SU-DHL-6 (cell line): Measurements from ENCODE around the gene HSPA8.
A peak's percentile ranks its signal among the peaks of the same experiment; 100 is the strongest.
"Not testable (repeated sequence)": the region's sequence is repeated elsewhere in the genome, so short reads cannot be mapped to it uniquely, and the experiment has no call there.

Source experiments
- H2AFZ ChIP-seq: fragments of 200-600 bp; sonication (generic); 2 replicates; pipeline ENCODE4 v1.6.1; 2014; ENCODE audit warnings: low read depth, mild to moderate bottlenecking, moderate library complexity, mixed read lengths, antibody characterized with exemption, low read length; ENCODE audit not compliant: severe bottlenecking
- H3F3A ChIP-seq: fragments of 200-600 bp; shearing (Covaris generic); 2 replicates; pipeline ENCODE4 v1.6.0; 2016; ENCODE audit warnings: antibody characterized with exemption, mild to moderate bottlenecking; ENCODE audit not compliant: insufficient read depth
- H3K27ac ChIP-seq: fragments of 200-600 bp; sonication (generic); 2 replicates; pipeline ENCODE4 v1.5.1; 2016; ENCODE audit warnings: low read depth, mild to moderate bottlenecking, low read length, moderate library complexity, mixed read lengths
- H3K27me3 ChIP-seq: fragments of 200-600 bp; sonication (generic), shearing (Covaris generic); 2 replicates; pipeline ENCODE4 v1.6.0; 2014; ENCODE audit warnings: mild to moderate bottlenecking, low read length
- H3K36me3 ChIP-seq: fragments of 200-600 bp; sonication (generic); 2 replicates; pipeline ENCODE4 v1.6.1; 2014; ENCODE audit warnings: mild to moderate bottlenecking, low read length, mixed read lengths
- H3K4me2 ChIP-seq: fragments of 300-600, 200-600 bp; shearing (Covaris generic), sonication (generic); 2 replicates; pipeline ENCODE4 v1.6.0; 2014; ENCODE audit warnings: low read length, low read depth, mild to moderate bottlenecking; ENCODE audit not compliant: poor library complexity, severe bottlenecking
- H3K4me3 ChIP-seq: fragments of 200-600 bp; sonication (generic); 2 replicates; pipeline ENCODE4 v1.5.1; 2014; ENCODE audit warnings: antibody characterized with exemption, low read length, mild to moderate bottlenecking, mixed read lengths; ENCODE audit not compliant: insufficient read depth, poor library complexity, severe bottlenecking
- H3K79me2 ChIP-seq: fragments of 200-600 bp; sonication (generic); 2 replicates; pipeline ENCODE4 v1.6.1; 2014; ENCODE audit warnings: mild to moderate bottlenecking, low read length, moderate library complexity; ENCODE audit not compliant: insufficient read depth
- H3K9ac ChIP-seq: fragments of 200-600 bp; sonication (generic); 2 replicates; pipeline ENCODE4 v1.7.0; 2014; ENCODE audit warnings: mild to moderate bottlenecking, low read length
- H3K9me2 ChIP-seq: fragments of 200-600 bp; sonication (generic); replicated peaks from 2 replicates; pipeline ENCODE4 v1.6.1; 2014; ENCODE audit warnings: low read length; ENCODE audit not compliant: insufficient read depth
- H3K9me3 ChIP-seq: fragments of 200-600 bp; sonication (generic); 2 replicates; pipeline ENCODE4 v1.6.1; 2014; ENCODE audit warnings: low read length, mixed read lengths; ENCODE audit not compliant: insufficient read depth
- H4K20me1 ChIP-seq: fragments of 200-600 bp; sonication (generic); 2 replicates; pipeline ENCODE4 v1.6.1; 2014; ENCODE audit warnings: low read depth, mild to moderate bottlenecking, antibody characterized with exemption, low read length, moderate library complexity, mixed read lengths
- EZH2phosphoT487 ChIP-seq: fragments of 200-600 bp; sonication (generic), shearing (Covaris generic); conservative IDR thresholded peaks from 2 replicates; pipeline ENCODE4 v1.6.1; 2018; ENCODE audit warnings: mild to moderate bottlenecking, antibody characterized with exemption, low read length, moderate library complexity, mixed read lengths
- TF ChIP-seq, protein P1 (sequence below): fragments of 200-600 bp; sonication (generic); IDR thresholded peaks from one replicate; pipeline ENCODE4 v1.5.1; 2017; ENCODE audit warnings: antibody characterized with exemption, mild to moderate bottlenecking, low read length, moderate library complexity; ENCODE audit not compliant: insufficient read depth, poor library complexity, severe bottlenecking

HSPA8 gene

DNA sequence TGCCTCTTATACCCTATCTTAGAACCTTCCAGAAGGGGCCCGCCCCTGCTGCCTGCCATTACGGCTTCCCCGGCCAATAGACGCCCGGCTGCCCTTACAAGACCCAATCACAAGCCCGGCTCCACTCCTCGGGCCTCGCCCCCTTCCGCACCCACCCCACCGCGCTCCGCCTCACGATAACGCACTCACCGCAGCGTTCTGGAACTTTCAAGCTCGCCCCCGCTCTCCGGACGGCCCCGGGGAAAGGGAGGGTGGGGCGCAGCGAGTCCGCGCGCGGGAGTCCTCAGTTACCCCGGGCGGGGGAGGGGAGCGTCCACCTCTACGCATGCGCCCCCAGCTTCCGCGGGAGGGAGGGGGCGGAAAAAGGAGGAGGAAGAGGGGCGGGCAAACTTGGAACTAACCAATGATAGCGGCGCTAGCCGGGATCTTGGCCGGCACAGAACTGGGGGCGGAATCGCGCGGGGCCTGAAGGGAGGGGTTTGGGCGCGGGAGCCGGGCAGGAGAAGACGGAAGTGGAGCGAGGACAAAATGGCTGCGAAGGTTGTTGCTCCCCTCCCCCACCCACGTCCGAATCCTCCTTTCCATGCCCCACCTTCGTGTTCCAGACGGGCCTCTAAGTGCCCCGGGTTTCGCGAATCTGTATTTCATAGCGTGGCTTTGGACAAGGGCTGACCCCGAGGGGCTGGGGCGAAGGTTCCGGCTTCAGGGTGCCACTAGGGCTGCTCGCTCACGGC, 389 bp upstream of the HSPA8 start:
- peaks cover 43% of the 10 kb centered on the region for H3K36me3 ChIP-seq
- H3K27ac ChIP-seq = peak overlapping the region; percentile 95
- peaks cover 57% of the 10 kb centered on the region for H3F3A ChIP-seq
- peak overlapping the region; percentile 85 for H3K4me3 ChIP-seq
- no peaks in the 10 kb centered on the region for H3K9me2 ChIP-seq
- H2AFZ ChIP-seq = no peak overlapping the region
- H3K4me2 ChIP-seq = peak overlapping the region; percentile 85
- H3K9ac ChIP-seq = peak overlapping the region; percentile 97
- H3K9me3 ChIP-seq = no peaks in the 10 kb centered on the region
- H4K20me1 ChIP-seq = peaks cover 35% of the 10 kb centered on the region
- TF ChIP-seq, protein P1, sequence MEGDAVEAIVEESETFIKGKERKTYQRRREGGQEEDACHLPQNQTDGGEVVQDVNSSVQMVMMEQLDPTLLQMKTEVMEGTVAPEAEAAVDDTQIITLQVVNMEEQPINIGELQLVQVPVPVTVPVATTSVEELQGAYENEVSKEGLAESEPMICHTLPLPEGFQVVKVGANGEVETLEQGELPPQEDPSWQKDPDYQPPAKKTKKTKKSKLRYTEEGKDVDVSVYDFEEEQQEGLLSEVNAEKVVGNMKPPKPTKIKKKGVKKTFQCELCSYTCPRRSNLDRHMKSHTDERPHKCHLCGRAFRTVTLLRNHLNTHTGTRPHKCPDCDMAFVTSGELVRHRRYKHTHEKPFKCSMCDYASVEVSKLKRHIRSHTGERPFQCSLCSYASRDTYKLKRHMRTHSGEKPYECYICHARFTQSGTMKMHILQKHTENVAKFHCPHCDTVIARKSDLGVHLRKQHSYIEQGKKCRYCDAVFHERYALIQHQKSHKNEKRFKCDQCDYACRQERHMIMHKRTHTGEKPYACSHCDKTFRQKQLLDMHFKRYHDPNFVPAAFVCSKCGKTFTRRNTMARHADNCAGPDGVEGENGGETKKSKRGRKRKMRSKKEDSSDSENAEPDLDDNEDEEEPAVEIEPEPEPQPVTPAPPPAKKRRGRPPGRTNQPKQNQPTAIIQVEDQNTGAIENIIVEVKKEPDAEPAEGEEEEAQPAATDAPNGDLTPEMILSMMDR = no peak
- no peak for TF ChIP-seq EZH2phosphoT487
- H3K79me2 ChIP-seq = peaks cover 40% of the 10 kb centered on the region
- no peaks in the 10 kb centered on the region for H3K27me3 ChIP-seq

DNA sequence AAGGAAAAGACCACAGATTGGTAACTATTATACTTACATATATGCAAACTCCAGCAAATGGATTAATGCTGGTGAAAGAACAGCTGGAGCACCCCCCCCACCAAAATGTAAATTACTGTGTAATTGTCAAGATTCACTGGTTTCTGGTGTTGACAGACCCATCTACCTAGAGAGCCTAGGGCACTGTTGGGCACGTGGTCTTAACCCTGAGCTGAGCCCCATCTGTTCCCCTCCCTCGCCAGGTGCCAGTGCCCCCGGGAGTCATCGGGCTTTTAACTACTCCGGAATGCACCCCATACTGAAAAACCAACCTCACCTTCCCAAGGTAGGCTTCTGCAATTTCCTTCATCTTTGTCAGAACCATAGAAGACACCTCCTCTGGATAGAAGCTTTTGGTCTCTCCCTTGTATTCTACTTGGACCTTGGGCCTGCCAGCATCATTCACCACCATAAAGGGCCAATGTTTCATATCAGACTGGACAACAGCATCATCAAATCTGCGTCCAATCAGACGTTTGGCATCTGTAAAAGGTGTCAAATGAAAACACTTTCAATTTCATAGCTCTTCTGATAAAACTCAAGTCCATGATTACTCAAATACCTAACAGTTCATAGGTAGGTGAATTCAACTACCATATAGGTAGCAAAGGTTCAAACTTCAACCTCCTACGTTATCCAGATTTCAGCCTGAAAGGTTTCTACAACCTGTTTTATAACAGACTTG, 1.5 kb downstream of the HSPA8 start:
- H4K20me1 ChIP-seq = peaks cover 46% of the 10 kb centered on the region
- no peaks in the 10 kb centered on the region for H3K9me3 ChIP-seq
- H3K4me3 ChIP-seq = peak overlapping the region; percentile 85
- TF ChIP-seq, protein P1 = no peak
- no peak for TF ChIP-seq EZH2phosphoT487
- H3K9ac ChIP-seq = peak overlapping the region; percentile 97
- no peak overlapping the region for H2AFZ ChIP-seq
- peak overlapping the region; percentile 95 for H3K27ac ChIP-seq
- peaks cover 60% of the 10 kb centered on the region for H3K36me3 ChIP-seq
- peaks cover 69% of the 10 kb centered on the region for H3F3A ChIP-seq
- peak overlapping the region; percentile 80 for H3K4me2 ChIP-seq
- H3K9me2 ChIP-seq = no peaks in the 10 kb centered on the region
- H3K79me2 ChIP-seq = peaks cover 40% of the 10 kb centered on the region
- no peaks in the 10 kb centered on the region for H3K27me3 ChIP-seq

DNA sequence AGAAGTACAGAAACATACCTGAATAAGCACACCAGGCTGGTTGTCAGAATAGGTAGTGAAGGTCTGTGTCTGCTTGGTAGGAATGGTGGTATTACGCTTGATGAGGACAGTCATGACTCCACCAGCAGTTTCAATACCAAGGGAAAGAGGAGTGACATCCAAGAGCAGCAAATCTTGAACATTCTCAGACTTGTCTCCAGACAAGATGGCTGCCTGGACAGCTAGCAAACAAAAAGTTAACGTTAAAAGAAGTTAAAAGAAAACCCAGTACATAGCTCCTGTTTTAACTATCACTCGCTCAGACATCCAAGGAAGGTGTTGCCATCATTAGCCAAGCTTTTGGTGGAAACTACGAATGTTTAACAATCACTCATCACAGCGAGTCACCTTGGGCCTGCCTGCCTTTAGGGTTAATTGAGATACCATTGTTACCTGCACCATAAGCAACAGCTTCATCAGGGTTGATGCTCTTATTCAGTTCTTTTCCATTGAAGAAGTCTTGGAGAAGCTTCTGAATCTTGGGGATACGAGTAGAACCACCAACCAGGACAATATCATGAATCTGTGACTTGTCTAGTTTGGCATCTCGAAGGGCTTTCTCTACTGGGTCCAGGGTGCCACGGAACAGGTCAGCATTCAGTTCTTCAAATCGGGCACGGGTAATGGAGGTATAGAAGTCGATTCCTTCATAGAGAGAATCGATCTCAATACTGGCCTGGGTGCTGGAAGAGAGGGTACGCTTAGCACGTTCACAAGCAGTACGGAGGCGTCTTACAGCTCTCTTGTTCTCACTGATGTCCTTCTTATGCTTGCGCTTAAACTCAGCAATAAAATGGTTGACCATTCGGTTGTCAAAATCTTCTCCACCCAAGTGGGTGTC, 2.7 kb downstream of the HSPA8 start:
- not testable (repeated sequence) for H3K9me3 ChIP-seq, H2AFZ ChIP-seq, H3K27me3 ChIP-seq, H3K9me2 ChIP-seq
- Histone ChIP-seq H3K79me2 (peaks cover 35% of the 10 kb centered on the region), H3K36me3 (peaks cover 60% of the 10 kb centered on the region), H4K20me1 (peaks cover 46% of the 10 kb centered on the region), H3K9ac (peak overlapping the region; percentile 97), H3K4me3 (peak overlapping the region; percentile 85), H3F3A (peaks cover 76% of the 10 kb centered on the region), H3K27ac (0 out of 2 replicates have a peak overlapping the region, but pooled peaks have one; percentile 30), H3K4me2 (peak overlapping the region; percentile 80)
